ENCODE results near the gene EP400.

Gene EP400

GRCh38 chr12:131904346-131904745 is 45.4 kb upstream of the EP400 start:
- Histone ChIP-seq H3K9me3 (ENCODE audit: low read depth, low read length) (no peaks in the 10 kb centered on the region), H3K36me3 (ENCODE audit: insufficient read depth, low read length) (no peaks in the 10 kb centered on the region; the same call in 1 of the 2 replicates), H3K4me3 (no peak overlapping the region), H3K27ac (no peak overlapping the region), H3K9ac (ENCODE audit: insufficient read length) (no peak overlapping the region)
- TF ChIP-seq POLR2AphosphoS5 (IDR thresholded peaks at IDR 0.05; ENCODE audit: borderline replicate concordance, low read depth, low read length), result no peak
- TF ChIP-seq EZH2 (IDR thresholded peaks at IDR 0.05), result no peak
- TF ChIP-seq FOXP2 (optimal IDR thresholded peaks at IDR 0.05; ENCODE audit: control extremely low read depth, extremely low read length, insufficient read depth), result no peak
- DNase-seq (ENCODE audit: low read depth, low spot score), result no peak

GRCh38 chr12:131905081-131905629 is 44.6 kb upstream of the EP400 start:
- H3K9me3 ChIP-seq (ENCODE audit: low read depth, low read length), result no peaks in the 10 kb centered on the region
- no peak overlapping the region for H3K4me3 ChIP-seq
- DNase-seq (ENCODE audit: low read depth, low spot score), result no peak
- H3K27ac ChIP-seq, result no peak overlapping the region
- no peak overlapping the region for H3K9ac ChIP-seq (ENCODE audit: insufficient read length)
- peaks cover 5% of the 10 kb centered on the region; the same call in 1 of the 2 replicates for H3K36me3 ChIP-seq (ENCODE audit: insufficient read depth, low read length)
- TF ChIP-seq POLR2AphosphoS5 (IDR thresholded peaks at IDR 0.05; ENCODE audit: borderline replicate concordance, low read depth, low read length) (no peak), FOXP2 (optimal IDR thresholded peaks at IDR 0.05; ENCODE audit: control extremely low read depth, extremely low read length, insufficient read depth) (no peak), EZH2 (IDR thresholded peaks at IDR 0.05) (no peak)

DNA sequence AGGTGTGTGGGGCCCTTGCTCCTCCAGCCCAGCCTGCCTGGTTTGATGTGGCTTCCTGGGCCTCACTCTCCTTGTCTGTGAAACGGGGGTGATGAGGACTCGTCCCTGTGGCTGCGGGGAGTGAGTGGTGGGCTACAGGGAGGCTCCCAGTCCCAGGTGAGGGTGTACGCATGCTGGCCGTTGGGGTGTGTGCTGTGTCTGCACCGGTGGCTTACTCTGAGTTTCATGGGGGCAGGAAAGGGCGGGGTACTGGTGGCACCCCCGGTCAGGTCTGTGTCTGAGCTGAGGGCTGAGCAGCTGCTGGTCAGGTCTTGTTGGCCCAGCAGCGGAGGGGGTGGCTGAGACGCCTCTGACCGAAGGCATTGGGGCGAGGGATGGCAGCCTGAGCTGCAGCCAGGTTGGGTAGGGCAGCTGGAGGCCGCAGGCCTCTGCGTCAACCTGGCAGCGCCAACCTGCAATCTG is 44.1 kb upstream of the EP400 start:
- H3K36me3 ChIP-seq (ENCODE audit: insufficient read depth, low read length), result peaks cover 10% of the 10 kb centered on the region; the same call in 1 of the 2 replicates
- H3K9me3 ChIP-seq (ENCODE audit: low read depth, low read length), result no peaks in the 10 kb centered on the region
- H3K4me3 ChIP-seq, result no peak overlapping the region
- TF ChIP-seq FOXP2 (optimal IDR thresholded peaks at IDR 0.05; ENCODE audit: control extremely low read depth, extremely low read length, insufficient read depth) (no peak), POLR2AphosphoS5 (IDR thresholded peaks at IDR 0.05; ENCODE audit: borderline replicate concordance, low read depth, low read length) (no peak), EZH2 (IDR thresholded peaks at IDR 0.05) (no peak)
- DNase-seq (ENCODE audit: low read depth, low spot score), result no peak
- H3K27ac ChIP-seq, result no peak overlapping the region
- H3K9ac ChIP-seq (ENCODE audit: insufficient read length), result no peak overlapping the region

- Histone ChIP-seq H3K27ac (no peak overlapping the region), H3K9me3 (ENCODE audit: low read depth, low read length) (no peaks in the 10 kb centered on the region), H3K36me3 (ENCODE audit: insufficient read depth, low read length) (peaks cover 27% of the 10 kb centered on the region), H3K4me3 (no peak overlapping the region), H3K9ac (ENCODE audit: insufficient read length) (no peak overlapping the region)
- TF ChIP-seq FOXP2 (optimal IDR thresholded peaks at IDR 0.05; ENCODE audit: control extremely low read depth, extremely low read length, insufficient read depth) (no peak), EZH2 (IDR thresholded peaks at IDR 0.05) (no peak), POLR2AphosphoS5 (IDR thresholded peaks at IDR 0.05; ENCODE audit: borderline replicate concordance, low read depth, low read length) (no peak)
- DNase-seq (ENCODE audit: low read depth, low spot score), result no peak
Observed at GRCh38 chr12:131907379-131908091, 42.2 kb upstream of the EP400 start.

GRCh38 chr12:131908092-131909080 is 41.4 kb upstream of the EP400 start:
- Histone ChIP-seq H3K36me3 (ENCODE audit: insufficient read depth, low read length) (peaks cover 30% of the 10 kb centered on the region), H3K9ac (ENCODE audit: insufficient read length) (no peak overlapping the region), H3K4me3 (no peak overlapping the region), H3K9me3 (ENCODE audit: low read depth, low read length) (no peaks in the 10 kb centered on the region), H3K27ac (no peak overlapping the region)
- no peak for TF ChIP-seq POLR2AphosphoS5 (IDR thresholded peaks at IDR 0.05; ENCODE audit: borderline replicate concordance, low read depth, low read length)
- no peak for TF ChIP-seq FOXP2 (optimal IDR thresholded peaks at IDR 0.05; ENCODE audit: control extremely low read depth, extremely low read length, insufficient read depth)
- no peak for TF ChIP-seq EZH2 (IDR thresholded peaks at IDR 0.05)
- no peak for DNase-seq (ENCODE audit: low read depth, low spot score)

GRCh38 chr12:131909081-131909751 is 40.5 kb upstream of the EP400 start:
- peaks cover 36% of the 10 kb centered on the region for H3K36me3 ChIP-seq (ENCODE audit: insufficient read depth, low read length)
- no peaks in the 10 kb centered on the region for H3K9me3 ChIP-seq (ENCODE audit: low read depth, low read length)
- no peak overlapping the region for H3K4me3 ChIP-seq

DNA sequence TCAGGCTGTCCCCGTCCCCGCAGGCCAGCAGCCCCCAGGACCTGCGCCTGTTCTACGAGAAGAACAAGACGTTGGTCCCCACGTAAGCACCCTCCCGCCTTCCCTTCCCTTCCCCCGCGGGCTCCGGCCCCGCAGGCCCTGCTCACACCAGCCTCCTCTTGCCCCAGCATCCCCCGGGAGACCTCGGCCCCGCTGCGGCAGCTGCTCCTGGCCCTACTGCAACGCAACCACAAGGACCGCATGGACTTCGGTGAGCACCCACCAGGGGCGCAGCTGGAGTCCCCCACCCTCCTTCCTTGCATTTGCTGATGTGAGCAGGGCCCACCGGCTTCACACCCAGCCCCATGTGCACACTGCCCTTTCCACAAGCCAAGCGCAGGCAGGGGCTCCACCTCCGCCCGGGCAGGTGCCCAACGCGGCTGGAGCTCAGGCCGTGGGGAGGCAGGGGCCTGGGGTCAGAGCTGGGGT is 40.0 kb upstream of the EP400 start:
- no peak for TF ChIP-seq FOXP2 (optimal IDR thresholded peaks at IDR 0.05; ENCODE audit: control extremely low read depth, extremely low read length, insufficient read depth)
- TF ChIP-seq EZH2 (IDR thresholded peaks at IDR 0.05), result no peak
- no peak for TF ChIP-seq POLR2AphosphoS5 (IDR thresholded peaks at IDR 0.05; ENCODE audit: borderline replicate concordance, low read depth, low read length)
- H3K4me3 ChIP-seq, result no peak overlapping the region
- H3K9me3 ChIP-seq (ENCODE audit: low read depth, low read length), result no peaks in the 10 kb centered on the region
- no peak overlapping the region for H3K27ac ChIP-seq
- H3K9ac ChIP-seq (ENCODE audit: insufficient read length), result no peak overlapping the region
- peaks cover 41% of the 10 kb centered on the region for H3K36me3 ChIP-seq (ENCODE audit: insufficient read depth, low read length)
- DNase-seq (ENCODE audit: low read depth, low spot score), result no peak

More at GRCh38 chr12:131909081-131909751, 40.5 kb upstream of the EP400 start:
- Histone ChIP-seq H3K27ac (no peak overlapping the region), H3K9ac (ENCODE audit: insufficient read length) (no peak overlapping the region)
- DNase-seq (ENCODE audit: low read depth, low spot score), result no peak
- TF ChIP-seq FOXP2 (optimal IDR thresholded peaks at IDR 0.05; ENCODE audit: control extremely low read depth, extremely low read length, insufficient read depth) (no peak), EZH2 (IDR thresholded peaks at IDR 0.05) (no peak), POLR2AphosphoS5 (IDR thresholded peaks at IDR 0.05; ENCODE audit: borderline replicate concordance, low read depth, low read length) (no peak)

Data from SK-N-MC (cell line).